Inferior parietal cortex (tissue), 1 donor: ENCODE data around the gene CEP295NL.
A peak's percentile ranks its signal among the peaks of the same experiment; 100 is the strongest.
"Not testable (repeated sequence)": the region's sequence is repeated elsewhere in the genome, so short reads cannot be mapped to it uniquely, and the experiment has no call there.

Experiments
- DNase-seq: peaks from one replicate; pipeline ENCODE4 v3.0.0-alpha.2; 2016; ENCODE audit errors: extremely low spot score

The CEP295NL gene

GRCh38 chr17:78903101-78903779 lies at the start of gene CEP295NL:
TSS of gene CEP295NL (minus strand) at chr17:78903201. CDS start at chr17:78901828, 1,373 bp downstream.
- DNase-seq: peak; percentile 20

- DNase-seq: no peak
Observed at GRCh38 chr17:78952706-78953105, 49.7 kb upstream of the CEP295NL start.

- no peak for DNase-seq
Observed at GRCh38 chr17:78951967-78952551, 49.1 kb upstream of the CEP295NL start.

- DNase-seq: no peak
Observed at GRCh38 chr17:78950870-78951269, 47.9 kb upstream of the CEP295NL start.

GRCh38 chr17:78947235-78948149 lies 44.5 kb upstream of the CEP295NL start:
- DNase-seq: no peak

- no peak for DNase-seq
Observed at GRCh38 chr17:78946631-78947030, 43.6 kb upstream of the CEP295NL start.

GRCh38 chr17:78946131-78946530 lies 43.1 kb upstream of the CEP295NL start:
- DNase-seq: no peak

GRCh38 chr17:78945455-78945854 lies 42.5 kb upstream of the CEP295NL start:
- DNase-seq: not testable (repeated sequence)

GRCh38 chr17:78944956-78945355 lies 42.0 kb upstream of the CEP295NL start:
- DNase-seq: no peak

- DNase-seq: no peak
Observed at GRCh38 chr17:78944026-78944425, 41.0 kb upstream of the CEP295NL start.

- DNase-seq: no peak
Observed at GRCh38 chr17:78940708-78941107, 37.7 kb upstream of the CEP295NL start.

GRCh38 chr17:78940258-78940657 lies 37.3 kb upstream of the CEP295NL start:
- no peak for DNase-seq

GRCh38 chr17:78939615-78940014 lies 36.6 kb upstream of the CEP295NL start:
- no peak for DNase-seq

- DNase-seq: no peak
Observed at GRCh38 chr17:78937561-78937960, 34.6 kb upstream of the CEP295NL start.

GRCh38 chr17:78935419-78936323 lies 32.7 kb upstream of the CEP295NL start:
- DNase-seq: no peak

GRCh38 chr17:78934681-78935418 lies 31.8 kb upstream of the CEP295NL start:
- DNase-seq: no peak

GRCh38 chr17:78933959-78934568 lies 31.1 kb upstream of the CEP295NL start:
- no peak for DNase-seq

GRCh38 chr17:78933025-78933958 lies 30.3 kb upstream of the CEP295NL start:
- no peak for DNase-seq
